Peyer's patch (tissue), 4 donors: ENCODE measurements around the gene B3GALNT2. TPM values are rescaled to one million over a fixed set of nuclear protein-coding genes. Genes with fewer than 3 reads are reported as not detected.

Experiments
- DNase-seq, 3 donors: peaks; one replicate each; pipeline ENCODE4 v3.0.0-alpha.2; 2017 to 2019
- H3K27ac ChIP-seq, 4 donors: fragments of 200-600 bp; sonication (generic); one replicate each; pipeline ENCODE4 v1.5.1; 2016 to 2019
- H3K27me3 ChIP-seq, 2 donors: fragments of 200-600 bp; sonication (generic); one replicate each; pipeline ENCODE4 v1.5.1; 2019
- H3K36me3 ChIP-seq, 3 donors: fragments of 200-600 bp; sonication (generic); one replicate each; pipeline ENCODE4 v1.5.1; 2016 to 2019
- H3K4me1 ChIP-seq, 4 donors: fragments of 200-600 bp; sonication (generic); one replicate each; pipeline ENCODE4 v1.5.1; 2016 to 2019
- H3K4me3 ChIP-seq, 4 donors: fragments of 200-600 bp; sonication (generic); 1 replicate in 3 of 4; 2 replicates in 1 of 4; pipeline ENCODE4 v1.5.1; 2016 to 2019; ENCODE audit warnings: mild to moderate bottlenecking in 1 of 4
- H3K9me3 ChIP-seq, 4 donors: fragments of 200-600 bp; sonication (generic); one replicate each; pipeline ENCODE4 v1.5.1; 2016 to 2019; ENCODE audit warnings: mild to moderate bottlenecking in 1 of 4
- CTCF ChIP-seq, 6 experiments: fragments of 450-650 bp in 4 of 6; fragments of 200-600 bp in 2 of 6; sonication (generic) in 1 of 6; IDR thresholded peaks; one replicate each; pipeline ENCODE4 v1.5.1; 2017 to 2019; ENCODE audit warnings: antibody characterized with exemption in 6 of 6, mild to moderate bottlenecking in 3 of 6, moderate library complexity in 1 of 6
- POLR2A ChIP-seq, 2 donors: fragments of 450-650 bp; IDR thresholded peaks; one replicate each; pipeline ENCODE4 v1.5.1; 2017; ENCODE audit warnings: antibody characterized with exemption in 2 of 2, mild to moderate bottlenecking in 2 of 2, moderate library complexity in 2 of 2
- total RNA-seq, 4 donors: library from RNA; depleted of rRNA; stranded (reverse); fragments of >200 nt; gene quantifications; one replicate each; pipeline ENCODE4 v1.1.0, GENCODE V29; 2016

B3GALNT2 gene
- total RNA-seq, 4 donors from 2014 or later, result 13.2 to 53.1 (median 32.7) TPM

GRCh38 chr1:235450886-235451483 is 53.3 kb downstream of the B3GALNT2 start:
- H3K36me3 ChIP-seq, result peaks cover 0 to 92% (median 0%) of the 10 kb centered on the region in 3 donors
- H3K4me3 ChIP-seq, result no peak overlapping the region
- H3K27ac ChIP-seq, result no peak overlapping the region
- DNase-seq, result no peak
- TF ChIP-seq POLR2A (IDR thresholded peaks at IDR 0.05), result no peak
- TF ChIP-seq CTCF (IDR thresholded peaks at IDR 0.05), result no peak
- H3K9me3 ChIP-seq, result no peaks in the 10 kb centered on the region
- H3K27me3 ChIP-seq, result no peaks in the 10 kb centered on the region
- no peaks in the 10 kb centered on the region for H3K4me1 ChIP-seq

DNA sequence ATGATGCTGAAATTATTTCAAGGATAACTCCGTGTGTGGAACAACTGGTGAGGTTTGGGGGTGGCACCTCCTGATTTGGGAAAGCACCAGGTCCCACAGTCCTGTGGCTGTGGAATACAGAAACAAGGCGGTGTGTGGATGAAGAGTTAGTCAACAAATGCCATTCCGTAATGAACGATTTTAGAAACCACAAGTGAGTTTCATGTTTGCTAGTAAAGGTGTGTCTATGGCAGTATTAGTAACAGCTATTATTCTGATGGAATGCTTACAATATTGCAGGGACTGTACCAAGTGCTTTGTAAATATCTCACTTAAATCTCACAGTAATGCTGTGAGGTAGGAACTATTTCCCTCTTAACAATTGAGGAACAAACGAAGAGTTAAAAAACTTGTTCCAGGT is 53.8 kb downstream of the B3GALNT2 start:
- Histone ChIP-seq H3K27ac (no peak overlapping the region), H3K4me1 (no peaks in the 10 kb centered on the region), H3K9me3 (no peaks in the 10 kb centered on the region), H3K4me3 (no peak overlapping the region), H3K27me3 (no peaks in the 10 kb centered on the region), H3K36me3 (peaks cover 0 to 97% (median 0%) of the 10 kb centered on the region in 3 donors)
- no peak for DNase-seq
- TF ChIP-seq CTCF (IDR thresholded peaks at IDR 0.05) (no peak), POLR2A (IDR thresholded peaks at IDR 0.05) (no peak)

DNA sequence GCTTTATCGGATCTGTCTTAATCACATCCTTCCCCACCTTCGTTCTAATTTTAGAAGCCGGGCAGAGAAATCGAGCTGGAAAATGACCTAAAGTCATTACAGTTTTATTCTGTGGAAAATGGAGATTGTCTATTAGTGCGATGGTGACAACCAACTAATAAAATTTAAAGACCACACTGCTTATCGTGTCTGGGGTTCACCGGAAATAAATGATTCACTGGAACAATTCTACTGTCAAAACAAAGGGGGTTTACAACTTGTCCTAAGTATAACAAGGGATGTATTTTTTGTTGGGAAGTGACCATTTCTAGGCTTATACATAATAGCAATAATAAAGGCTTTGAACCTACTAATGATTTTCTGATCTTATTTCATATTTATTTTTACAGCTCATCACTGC is 55.6 kb downstream of the B3GALNT2 start:
- H3K27me3 ChIP-seq, result no peaks in the 10 kb centered on the region
- DNase-seq, result no peak
- H3K4me3 ChIP-seq, result no peak overlapping the region
- H3K9me3 ChIP-seq, result no peaks in the 10 kb centered on the region
- TF ChIP-seq POLR2A (IDR thresholded peaks at IDR 0.05), result no peak
- TF ChIP-seq CTCF (IDR thresholded peaks at IDR 0.05), result no peak
- H3K36me3 ChIP-seq, result peaks cover 0 to 96% (median 0%) of the 10 kb centered on the region in 3 donors
- no peak overlapping the region for H3K27ac ChIP-seq
- H3K4me1 ChIP-seq, result no peaks in the 10 kb centered on the region

GRCh38 chr1:235442788-235443429 is 61.3 kb downstream of the B3GALNT2 start:
- peaks cover 0 to 93% (median 0%) of the 10 kb centered on the region in 3 donors for H3K36me3 ChIP-seq
- H3K4me3 ChIP-seq, result no peak overlapping the region
- no peaks in the 10 kb centered on the region for H3K27me3 ChIP-seq
- TF ChIP-seq CTCF (IDR thresholded peaks at IDR 0.05) (no peak), POLR2A (IDR thresholded peaks at IDR 0.05) (no peak)
- no peaks in the 10 kb centered on the region for H3K9me3 ChIP-seq
- no peak overlapping the region for H3K27ac ChIP-seq
- H3K4me1 ChIP-seq, result no peaks in the 10 kb centered on the region
- DNase-seq, result no peak

DNA sequence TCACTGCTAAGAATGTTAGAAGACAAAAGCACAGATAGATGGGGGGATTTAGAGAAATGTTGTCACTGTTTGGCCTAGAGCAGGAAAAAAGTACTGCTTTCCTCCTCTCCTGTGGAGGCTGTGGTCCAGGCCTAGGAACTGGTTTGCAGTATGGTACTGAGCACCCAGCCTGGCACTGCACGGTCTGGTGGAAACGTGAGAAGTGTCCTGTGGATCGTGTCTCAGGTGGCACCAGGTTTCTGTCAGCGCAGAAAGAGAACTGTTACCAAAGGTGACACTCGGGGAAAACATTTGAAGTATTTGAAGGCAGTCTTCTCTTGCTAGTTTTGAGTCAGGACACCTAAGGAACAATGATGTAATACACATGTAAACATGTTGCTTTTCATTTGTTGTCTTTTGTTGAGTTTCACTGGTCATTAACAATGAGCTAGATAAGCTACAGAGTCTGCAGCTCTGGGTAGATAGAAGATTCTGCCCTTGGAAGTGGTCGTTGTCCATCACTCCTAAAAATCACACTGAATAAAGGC is 63.0 kb downstream of the B3GALNT2 start:
- Histone ChIP-seq H3K27ac (no peak overlapping the region), H3K27me3 (no peaks in the 10 kb centered on the region), H3K9me3 (no peaks in the 10 kb centered on the region), H3K36me3 (peaks cover 0 to 95% (median 0%) of the 10 kb centered on the region in 3 donors), H3K4me3 (no peak overlapping the region), H3K4me1 (no peaks in the 10 kb centered on the region)
- DNase-seq, result no peak
- TF ChIP-seq CTCF (IDR thresholded peaks at IDR 0.05) (no peak), POLR2A (IDR thresholded peaks at IDR 0.05) (no peak)
